HCT116 (cell line): ENCODE results near the gene PDE4B. TPM values are rescaled to one million over a fixed set of nuclear protein-coding genes. Genes with fewer than 3 reads are reported as not detected.

ENCODE experiments used
- ATAC-seq: fragments of 200-7000 bp; cut with Tn5 transposase; 2 replicates; pipeline ENCODE4 v1.9.1; 2020; ENCODE audit warnings: mild to moderate bottlenecking, moderate library complexity
- BruUV-seq: library from RNA; stranded (reverse); fragments of 400-500 nt; replicated peaks from 2 replicates; lab custom pipeline; 2021; lab: Mats Ljungman, UMichigan
- CTCF ChIA-PET: fragments of 300-600 bp; sonication (Branson Sonifier 250); formaldehyde crosslinking; loops from one replicate; lab custom pipeline; 2021; ENCODE audit warnings: antibody characterized with exemption; lab: Charles Lee
- POLR2A ChIA-PET: fragments of 300-600, 350-600 bp; sonication (Branson Sonifier 250); formaldehyde crosslinking; loops from one replicate; lab custom pipeline; 2021; ENCODE audit warnings: antibody characterized with exemption; lab: Charles Lee
- RAD21 ChIA-PET, 2 experiments: fragments of 300-600 bp; sonication (Branson Sonifier 250); formaldehyde crosslinking; loops; one replicate each; lab custom pipeline; 2023; ENCODE audit warnings: low total read pairs in 2 of 2; ENCODE audit not compliant: uncharacterized antibody in 2 of 2, unreplicated experiment in 2 of 2, low non-redundant PET in 1 of 2; lab: Charles Lee
- DNase-seq: peaks from one replicate; pipeline ENCODE4 v3.0.0-alpha.2; 2010; ENCODE audit warnings: low read depth, low spot score
- H2AFZ ChIP-seq: fragments of 200-600 bp; shearing (Covaris generic), sonication (generic); 2 replicates; pipeline ENCODE4 v1.6.1; 2017; ENCODE audit warnings: low read depth, mixed run types, mixed read lengths, antibody characterized with exemption, low read length; ENCODE audit not compliant: poor library complexity, severe bottlenecking
- H3K27ac ChIP-seq: 2 replicates; pipeline ENCODE4 v1.5.1; 2012; ENCODE audit warnings: low read depth, low read length
- H3K27me3 ChIP-seq: fragments of 200-600 bp; sonication (generic); 2 replicates; pipeline ENCODE4 v1.6.1; 2016; ENCODE audit warnings: mixed run types, low read length, mixed read lengths; ENCODE audit not compliant: insufficient read depth
- H3K36me3 ChIP-seq, 2 experiments: fragments of 200-500 bp in 1 of 2; fragments of 200-600 bp in 1 of 2; sonication (Bioruptor generic) in 1 of 2; sonication (generic) in 1 of 2; 2 replicates each; pipeline versions ENCODE4 v1.5.1 to v1.6.1; 2014 to 2016; ENCODE audit warnings: low read length in 2 of 2, inconsistent platforms in 1 of 2, mixed read lengths in 1 of 2, mixed run types in 1 of 2; ENCODE audit not compliant: insufficient read depth in 2 of 2, control insufficient read depth in 1 of 2
- H3K4me1 ChIP-seq, 2 experiments: fragments of 200-600 bp in 1 of 2; sonication (generic) in 1 of 2; 2 replicates each; pipeline versions ENCODE4 v1.5.1 to v1.6.1; 2012 to 2017; ENCODE audit warnings: low read length in 2 of 2, inconsistent platforms in 1 of 2, mild to moderate bottlenecking in 1 of 2, mixed read lengths in 1 of 2, mixed run types in 1 of 2, moderate library complexity in 1 of 2; ENCODE audit not compliant: insufficient read depth in 2 of 2, control insufficient read depth in 1 of 2
- H3K4me2 ChIP-seq: fragments of 200-600 bp; sonication (generic); 2 replicates; pipeline ENCODE4 v1.6.1; 2017; ENCODE audit warnings: mixed run types, low read length, mixed read lengths
- H3K4me3 ChIP-seq, 2 experiments: fragments of 200-600 bp in 1 of 2; sonication (generic) in 1 of 2; replicated peaks in 1 of 2; 2 replicates each; pipeline ENCODE4 v1.5.1; 2011 to 2016; ENCODE audit warnings: low read length in 2 of 2, control low read depth in 1 of 2, low read depth in 1 of 2, mild to moderate bottlenecking in 1 of 2, mixed read lengths in 1 of 2, mixed run types in 1 of 2
- H3K79me2 ChIP-seq: fragments of 200-600 bp; sonication (generic); 2 replicates; pipeline ENCODE4 v1.6.1; 2017; ENCODE audit warnings: mild to moderate bottlenecking, mixed run types, low read length, moderate library complexity, mixed read lengths; ENCODE audit not compliant: insufficient read depth
- H3K9ac ChIP-seq: fragments of 200-600 bp; sonication (generic); 2 replicates; pipeline ENCODE4 v1.6.1; 2016; ENCODE audit warnings: low read length, mixed read lengths
- H3K9me2 ChIP-seq: fragments of 200-600 bp; sonication (generic), shearing (Covaris generic); 2 replicates; pipeline ENCODE4 v1.6.1; 2017; ENCODE audit warnings: mixed run types, mild to moderate bottlenecking, moderate library complexity; ENCODE audit not compliant: insufficient read depth
- H3K9me3 ChIP-seq, 2 experiments: fragments of 200-500 bp in 1 of 2; fragments of 200-600 bp in 1 of 2; sonication (Bioruptor generic) in 1 of 2; sonication (generic) in 1 of 2; 2 replicates each; pipeline ENCODE4 v1.6.1; 2014 to 2017; ENCODE audit warnings: low read length in 2 of 2, mixed read lengths in 2 of 2, inconsistent platforms in 1 of 2, low read depth in 1 of 2, mild to moderate bottlenecking in 1 of 2, mixed run types in 1 of 2, moderate library complexity in 1 of 2; ENCODE audit not compliant: control insufficient read depth in 1 of 2, insufficient read depth in 1 of 2
- H4K20me1 ChIP-seq: fragments of 200-600 bp; sonication (generic), shearing (Covaris generic); 2 replicates; pipeline ENCODE4 v1.6.1; 2017; ENCODE audit warnings: mixed run types, mild to moderate bottlenecking, moderate library complexity; ENCODE audit not compliant: insufficient read depth
- CBX3 ChIP-seq: IDR thresholded peaks from 2 replicates; pipeline ENCODE4 v1.6.1; 2012; ENCODE audit warnings: low read depth
- CEBPB ChIP-seq: IDR thresholded peaks from 2 replicates; pipeline ENCODE4 v1.6.1; 2012; ENCODE audit warnings: low read depth
- ELF1 ChIP-seq: IDR thresholded peaks from 2 replicates; pipeline ENCODE4 v1.6.1; 2012; ENCODE audit warnings: low read depth, borderline replicate concordance
- EZH2phosphoT487 ChIP-seq: fragments of 200-600 bp; IDR thresholded peaks from 2 replicates; pipeline ENCODE4 v1.6.1; 2018; ENCODE audit warnings: antibody characterized with exemption, borderline replicate concordance
- FOSL1 ChIP-seq: IDR thresholded peaks from 2 replicates; pipeline ENCODE4 v1.6.1; 2012; ENCODE audit warnings: low read depth
- RAD21 ChIP-seq: IDR thresholded peaks from 2 replicates; pipeline ENCODE4 v1.6.1; 2012; ENCODE audit warnings: low read depth, mild to moderate bottlenecking
- SIN3A ChIP-seq: IDR thresholded peaks from 2 replicates; pipeline ENCODE4 v1.6.1; 2012; ENCODE audit warnings: low read depth
- TCF7L2 ChIP-seq: IDR thresholded peaks from 2 replicates; pipeline ENCODE4 v1.7.0; 2011; ENCODE audit warnings: borderline replicate concordance, inconsistent platforms; ENCODE audit not compliant: insufficient read depth, insufficient read length; ENCODE audit errors: extremely low read depth
- YY1 ChIP-seq: IDR thresholded peaks from 2 replicates; pipeline ENCODE4 v1.6.1; 2011; ENCODE audit warnings: low read length, low read depth, moderate library complexity, mild to moderate bottlenecking; ENCODE audit not compliant: insufficient replicate concordance; ENCODE audit errors: extremely low read depth
- ZFX ChIP-seq: fragments of 450-650 bp; IDR thresholded peaks from 2 replicates; pipeline ENCODE4 v1.6.1; 2017
- intact Hi-C: fragments of 100-400 bp; cut with micrococcal nuclease; formaldehyde crosslinking; loops from 2 replicates; pipeline ENCODE4 v1.10.0; 2022
- total RNA-seq: library from RNA; stranded (reverse); gene quantifications from one replicate; pipeline ENCODE4 v1.2.1, GENCODE V29; 2021; ENCODE audit not compliant: unreplicated experiment
- TF ChIP-seq, protein P1 (sequence below): IDR thresholded peaks from 2 replicates; pipeline ENCODE4 v1.6.1; 2012
- TF ChIP-seq, protein P2 (sequence below): IDR thresholded peaks from 2 replicates; pipeline ENCODE4 v1.6.1; 2012
- TF ChIP-seq, protein P3 (sequence below), 3 experiments: fragments of 200-600 bp in 1 of 3; sonication (generic) in 1 of 3; IDR thresholded peaks in 2 of 3; conservative IDR thresholded peaks in 1 of 3; 2 replicates each; pipeline ENCODE4 v1.5.1; 2012 to 2017; ENCODE audit warnings: low read depth in 2 of 3, low read length in 2 of 3, antibody characterized with exemption in 1 of 3, borderline replicate concordance in 1 of 3, control low read depth in 1 of 3, mild to moderate bottlenecking in 1 of 3, mixed read lengths in 1 of 3, mixed run types in 1 of 3, moderate library complexity in 1 of 3; ENCODE audit not compliant: insufficient read depth in 1 of 3

PDE4B gene
- total RNA-seq, 1 experiment from 2014 or later = 76.9 TPM

DNA sequence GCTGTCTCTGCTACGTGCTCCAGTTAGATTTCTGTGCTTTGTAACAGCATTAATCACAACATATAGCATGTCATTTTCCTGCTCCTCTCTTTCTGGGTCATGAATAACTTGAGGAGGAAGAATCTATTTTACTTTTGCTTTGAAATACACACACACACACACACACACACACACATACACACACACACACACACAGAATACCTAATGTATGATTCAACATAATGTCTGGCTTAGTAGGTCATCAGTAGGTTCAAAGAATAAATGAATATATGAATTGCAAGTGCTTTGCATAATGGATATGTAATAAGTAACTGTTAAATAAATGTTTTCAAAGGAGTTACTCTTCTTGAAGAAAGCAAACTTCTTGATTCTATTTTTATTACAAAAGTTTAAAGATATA, 249.0 kb downstream of the PDE4B start:
- H2AFZ ChIP-seq = no peak overlapping the region
- RAD21 ChIA-PET = interaction anchor here in 1 of 2 experiments (0.7 kb wide), 1 partner anchor 57 kb away, joined by 4 read pairs; no protein-coding TSS in a partner anchor
- POLR2A ChIA-PET = no interaction called here
- BruUV-seq = no TSS peak
- H3K4me2 ChIP-seq = no peak overlapping the region
- H3K27me3 ChIP-seq = no peaks in the 10 kb centered on the region
- H4K20me1 ChIP-seq = no peaks in the 10 kb centered on the region
- DNase-seq (no peak), ATAC-seq (no peak)
- no peak overlapping the region for H3K4me3 ChIP-seq
- H3K9me2 ChIP-seq = no peaks in the 10 kb centered on the region
- intact Hi-C loops = no loop called here
- H3K27ac ChIP-seq = no peak overlapping the region
- CTCF ChIA-PET = no interaction called here
- H3K9me3 ChIP-seq = no peaks in the 10 kb centered on the region
- H3K36me3 ChIP-seq = no peaks in the 10 kb centered on the region
- H3K79me2 ChIP-seq = no peaks in the 10 kb centered on the region
- no peak overlapping the region for H3K9ac ChIP-seq
- TF ChIP-seq ELF1 (no peak), ZFX (no peak), TCF7L2 (no peak), CBX3 (no peak), SIN3A (no peak), RAD21 (no peak), YY1 (no peak), CEBPB (no peak), FOSL1 (no peak), EZH2phosphoT487 (no peak)
- TF ChIP-seq, protein P1, sequence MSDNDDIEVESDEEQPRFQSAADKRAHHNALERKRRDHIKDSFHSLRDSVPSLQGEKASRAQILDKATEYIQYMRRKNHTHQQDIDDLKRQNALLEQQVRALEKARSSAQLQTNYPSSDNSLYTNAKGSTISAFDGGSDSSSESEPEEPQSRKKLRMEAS = no peak
- TF ChIP-seq, protein P2, sequence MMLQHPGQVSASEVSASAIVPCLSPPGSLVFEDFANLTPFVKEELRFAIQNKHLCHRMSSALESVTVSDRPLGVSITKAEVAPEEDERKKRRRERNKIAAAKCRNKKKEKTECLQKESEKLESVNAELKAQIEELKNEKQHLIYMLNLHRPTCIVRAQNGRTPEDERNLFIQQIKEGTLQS = no peak
- TF ChIP-seq, protein P3, sequence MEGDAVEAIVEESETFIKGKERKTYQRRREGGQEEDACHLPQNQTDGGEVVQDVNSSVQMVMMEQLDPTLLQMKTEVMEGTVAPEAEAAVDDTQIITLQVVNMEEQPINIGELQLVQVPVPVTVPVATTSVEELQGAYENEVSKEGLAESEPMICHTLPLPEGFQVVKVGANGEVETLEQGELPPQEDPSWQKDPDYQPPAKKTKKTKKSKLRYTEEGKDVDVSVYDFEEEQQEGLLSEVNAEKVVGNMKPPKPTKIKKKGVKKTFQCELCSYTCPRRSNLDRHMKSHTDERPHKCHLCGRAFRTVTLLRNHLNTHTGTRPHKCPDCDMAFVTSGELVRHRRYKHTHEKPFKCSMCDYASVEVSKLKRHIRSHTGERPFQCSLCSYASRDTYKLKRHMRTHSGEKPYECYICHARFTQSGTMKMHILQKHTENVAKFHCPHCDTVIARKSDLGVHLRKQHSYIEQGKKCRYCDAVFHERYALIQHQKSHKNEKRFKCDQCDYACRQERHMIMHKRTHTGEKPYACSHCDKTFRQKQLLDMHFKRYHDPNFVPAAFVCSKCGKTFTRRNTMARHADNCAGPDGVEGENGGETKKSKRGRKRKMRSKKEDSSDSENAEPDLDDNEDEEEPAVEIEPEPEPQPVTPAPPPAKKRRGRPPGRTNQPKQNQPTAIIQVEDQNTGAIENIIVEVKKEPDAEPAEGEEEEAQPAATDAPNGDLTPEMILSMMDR (IDR thresholded peaks at IDR 0.05 in 2 of 3, conservative IDR thresholded peaks at IDR 0.05 in 1 of 3; ENCODE audit: borderline replicate concordance in 1 of 3, insufficient read depth in 1 of 3, low read depth in 2 of 3, low read length in 2 of 3) = no peak
- no peaks in the 10 kb centered on the region for H3K4me1 ChIP-seq
